B cell (primary cell): ENCODE measurements around the gene HEPN1. TPM values are rescaled to one million over a fixed set of nuclear protein-coding genes. Genes with fewer than 3 reads are reported as not detected.

ENCODE experiments used
- ATAC-seq: fragments of 200-7000 bp; cut with Tn5 transposase; one replicate; pipeline ENCODE4 v1.10.0; 2021; ENCODE audit warnings: low read depth, mild to moderate bottlenecking, moderate number of reproducible peaks, moderate library complexity
- CTCF ChIA-PET: fragments of 350-600 bp; sonication (Branson Sonifier 250); formaldehyde crosslinking; loops from one replicate; lab custom pipeline; 2021; ENCODE audit warnings: antibody characterized with exemption, inconsistent platforms; lab: Charles Lee
- POLR2A ChIA-PET: fragments of 350-600 bp; sonication (Branson Sonifier 250); formaldehyde crosslinking; loops from one replicate; lab custom pipeline; 2021; ENCODE audit warnings: antibody characterized with exemption; lab: Charles Lee
- DNase-seq: peaks from one replicate; pipeline ENCODE4 v3.0.0; 2013
- H2AFZ ChIP-seq: 2 replicates; pipeline ENCODE4 v1.6.1; 2012; ENCODE audit warnings: mild to moderate bottlenecking, low read depth, low read length; ENCODE audit not compliant: insufficient read depth, poor library complexity, severe bottlenecking
- H3K27ac ChIP-seq, 2 donors: 1 replicate in 1 of 2; 2 replicates in 1 of 2; pipeline ENCODE4 v1.5.1; 2012 to 2013; ENCODE audit warnings: low read length in 2 of 2, mild to moderate bottlenecking in 2 of 2, moderate library complexity in 1 of 2
- H3K27me3 ChIP-seq, 4 experiments: fragments of 200-600 bp in 1 of 4; sonication (generic) in 1 of 4; replicated peaks in 1 of 4; 1 replicate in 2 of 4; 2 replicates in 2 of 4; pipeline versions ENCODE4 v1.6.1 to v1.7.0; 2013 to 2016; ENCODE audit warnings: low read length in 3 of 4, mild to moderate bottlenecking in 2 of 4, mixed read lengths in 1 of 4, moderate library complexity in 1 of 4; ENCODE audit not compliant: insufficient read depth in 4 of 4, control insufficient read depth in 3 of 4; ENCODE audit errors: control extremely low read depth in 1 of 4
- H3K36me3 ChIP-seq, 2 experiments: replicated peaks in 1 of 2; 1 replicate in 1 of 2; 2 replicates in 1 of 2; pipeline versions ENCODE4 v1.6.1 to v1.7.1; 2013; ENCODE audit warnings: low read length in 1 of 2; ENCODE audit not compliant: insufficient read depth in 2 of 2, control insufficient read depth in 1 of 2; ENCODE audit errors: control extremely low read depth in 1 of 2, extremely low read depth in 1 of 2
- H3K4me1 ChIP-seq, 2 donors: fragments of 200-600 bp in 1 of 2; sonication (generic) in 1 of 2; 1 replicate in 1 of 2; 2 replicates in 1 of 2; pipeline versions ENCODE4 v1.5.1 to v1.6.1; 2013 to 2017; ENCODE audit warnings: low read length in 2 of 2; ENCODE audit not compliant: control insufficient read depth in 2 of 2, insufficient read depth in 2 of 2
- H3K4me2 ChIP-seq: replicated peaks from 2 replicates; pipeline ENCODE3; 2012; ENCODE audit warnings: mild to moderate bottlenecking, low read depth, low read length; ENCODE audit not compliant: poor library complexity, severe bottlenecking
- H3K4me3 ChIP-seq, 5 experiments: fragments of 200-600 bp in 1 of 5; sonication (generic) in 1 of 5; 1 replicate in 3 of 5; 2 replicates in 2 of 5; pipeline versions ENCODE4 v1.5.1 to v1.7.0; 2011 to 2016; ENCODE audit warnings: low read length in 4 of 5, mild to moderate bottlenecking in 4 of 5, low read depth in 2 of 5, control low read depth in 1 of 5, moderate library complexity in 1 of 5; ENCODE audit not compliant: insufficient read depth in 1 of 5; ENCODE audit errors: control extremely low read depth in 1 of 5, extremely low read depth in 1 of 5
- H3K79me2 ChIP-seq: fragments of 200-600 bp; sonication (generic); one replicate; pipeline ENCODE4 v1.6.0; 2016; ENCODE audit warnings: low read length; ENCODE audit not compliant: control insufficient read depth, insufficient read depth
- H3K9ac ChIP-seq: fragments of 200-600 bp; sonication (generic); 2 replicates; pipeline ENCODE4 v1.6.1; 2017; ENCODE audit warnings: mild to moderate bottlenecking, low read length, moderate library complexity
- H3K9me3 ChIP-seq, 3 donors: one replicate each; pipeline versions ENCODE4 v1.6.1 to v1.7.1; 2013; ENCODE audit warnings: low read length in 2 of 3; ENCODE audit not compliant: control insufficient read depth in 2 of 3, insufficient read depth in 1 of 3; ENCODE audit errors: control extremely low read depth in 1 of 3
- H4K20me1 ChIP-seq: 2 replicates; pipeline ENCODE4 v1.6.0; 2012; ENCODE audit warnings: mild to moderate bottlenecking, low read length; ENCODE audit not compliant: insufficient read depth, control insufficient read depth, poor library complexity, severe bottlenecking
- H3K27ac Mint-ChIP-seq: one replicate; pipeline ENCODE4 v1.8.0; 2021; ENCODE audit warnings: mixed read lengths
- H3K27me3 Mint-ChIP-seq: one replicate; pipeline ENCODE4 v1.8.0; 2021; ENCODE audit warnings: mixed read lengths
- H3K4me1 Mint-ChIP-seq: one replicate; pipeline ENCODE4 v1.8.0; 2021; ENCODE audit warnings: mixed read lengths
- H3K4me3 Mint-ChIP-seq: one replicate; pipeline ENCODE4 v1.8.0; 2021; ENCODE audit warnings: mixed read lengths
- H3K9me3 Mint-ChIP-seq: one replicate; pipeline ENCODE4 v1.8.0; 2022; ENCODE audit warnings: mixed read lengths; ENCODE audit not compliant: insufficient read depth
- EZH2 ChIP-seq: IDR thresholded peaks from 2 replicates; pipeline ENCODE4 v1.6.1; 2012; ENCODE audit warnings: borderline replicate concordance, low read depth, mild to moderate bottlenecking, moderate library complexity, low read length; ENCODE audit not compliant: insufficient read depth, poor library complexity, severe bottlenecking
- whole genome bisulfite sequencing: methylation state at CpG from one replicate; pipeline ENCODE4 v1.1.5; 2013; ENCODE audit warnings: missing lambda C conversion rate; ENCODE audit not compliant: insufficient coverage; 5-methylcytosine and 5-hydroxymethylcytosine counted together
- intact Hi-C: fragments of 100-400 bp; cut with micrococcal nuclease; formaldehyde crosslinking; loops from one replicate; pipeline ENCODE4 v1.10.0; 2022
- polyA plus RNA-seq: library from polyadenylated mRNA; depleted of rRNA; stranded (reverse); fragments of >200 nt; gene quantifications from 2 replicates; pipeline ENCODE4 v1.2.3, GENCODE V29; 2012
- total RNA-seq, 2 donors: library from RNA; stranded (reverse); fragments of 120-200 nt in 1 of 2; gene quantifications; 1 replicate in 1 of 2; 2 replicates in 1 of 2; pipeline versions ENCODE4 v1.2.3 to v1.2.4, GENCODE V29; 2013 to 2022
- TF ChIP-seq, protein P1 (sequence below): fragments of 200-600 bp; IDR thresholded peaks from one replicate; pipeline ENCODE4 v1.8.0; 2022; ENCODE audit warnings: antibody characterized with exemption, mild to moderate bottlenecking

HEPN1 gene
- total and polyA plus RNA-seq, 2 donors (not counting 1 experiment from before 2014, with no cell fraction given), result not detected

DNA sequence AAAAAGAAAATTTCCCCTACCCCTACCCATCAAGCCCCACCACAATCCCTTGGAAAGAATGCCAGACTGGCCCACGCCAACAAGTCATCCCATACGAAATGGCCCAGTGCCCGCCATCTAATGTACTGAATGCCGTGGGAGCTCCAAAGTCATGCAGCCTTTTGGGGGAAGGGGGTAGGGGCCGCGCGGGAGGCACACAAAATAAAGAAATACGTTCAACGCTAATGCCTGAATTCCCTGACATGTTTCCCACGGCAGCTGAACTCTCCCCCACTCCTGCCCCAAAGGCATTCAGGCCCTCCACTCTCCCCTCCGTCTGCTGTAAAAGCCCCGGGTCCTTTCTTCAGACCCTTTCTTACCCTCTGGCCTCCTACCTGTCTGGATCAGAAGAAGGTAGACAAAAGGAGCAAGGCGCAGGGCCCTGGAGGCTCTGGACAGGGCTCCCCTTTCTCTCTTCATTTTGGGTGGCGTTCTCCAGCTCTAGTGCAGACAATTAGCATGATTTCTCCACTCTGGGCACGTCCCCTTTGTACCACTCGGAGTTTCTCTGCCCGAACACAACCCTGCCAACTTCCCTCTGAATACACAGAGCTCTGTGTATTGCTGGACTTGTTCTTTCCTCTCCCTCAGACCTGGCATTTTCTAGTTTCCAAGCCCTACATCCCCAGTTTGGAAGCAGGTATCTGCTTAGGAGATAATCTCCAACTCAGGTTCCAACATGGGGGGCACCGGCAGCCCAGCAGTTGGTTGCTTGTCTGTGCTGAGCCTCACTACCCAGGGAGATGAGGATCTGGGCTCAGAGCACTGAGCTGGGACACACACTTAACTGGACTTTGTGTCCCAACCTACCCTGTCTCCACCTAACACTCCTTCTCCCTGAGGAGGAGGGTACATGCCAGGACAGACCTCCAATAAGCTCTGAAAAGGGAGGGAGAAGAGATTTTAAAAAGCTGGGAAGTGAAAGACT is 16.8 kb downstream of the HEPN1 start, which contains the start of gene HEPACAM:
HEPACAM (minus strand) TSS at position 500 of the 967 bp plus-strand sequence; CDS start at position 459, 41 bp downstream.
- H3K4me1 Mint-ChIP-seq, result no peaks in the 10 kb centered on the region
- H3K27ac Mint-ChIP-seq, result no peak within 1 kb of the TSS
- ATAC-seq (no peak), DNase-seq (no peak)
- Histone ChIP-seq H3K27me3 (peaks cover 0 to 21% (median 5%) of the 10 kb centered on the region in 4 experiments), H3K9ac (no peak within 1 kb of the TSS), H3K4me2 (no peak within 1 kb of the TSS), H3K4me3 (no peak within 1 kb of the TSS), H4K20me1 (no peaks in the 10 kb centered on the region), H3K9me3 (peaks cover 0 to 8% (median 4%) of the 10 kb centered on the region in 3 donors), H3K27ac (no peak within 1 kb of the TSS), H3K79me2 (no peaks in the 10 kb centered on the region), H3K4me1 (no peaks in the 10 kb centered on the region), H3K36me3 (no peaks in the 10 kb centered on the region), H2AFZ (no peak within 1 kb of the TSS)
- ChIA-PET POLR2A (no interaction called here), CTCF (interaction anchor here (0.6 to 0.7 kb wide), 2 partner anchors 43 to 60 kb away, joined by 3 read pairs; no protein-coding TSS in a partner anchor)
- no peaks in the 10 kb centered on the region for H3K9me3 Mint-ChIP-seq
- peaks cover 14% of the 10 kb centered on the region for H3K27me3 Mint-ChIP-seq
- 90% methylated on average over 16 of the region's 18 CpGs for WGBS
- intact Hi-C loops, result no loop called here
- H3K4me3 Mint-ChIP-seq, result no peak within 1 kb of the TSS
- no peak for TF ChIP-seq EZH2
- TF ChIP-seq, protein P1, sequence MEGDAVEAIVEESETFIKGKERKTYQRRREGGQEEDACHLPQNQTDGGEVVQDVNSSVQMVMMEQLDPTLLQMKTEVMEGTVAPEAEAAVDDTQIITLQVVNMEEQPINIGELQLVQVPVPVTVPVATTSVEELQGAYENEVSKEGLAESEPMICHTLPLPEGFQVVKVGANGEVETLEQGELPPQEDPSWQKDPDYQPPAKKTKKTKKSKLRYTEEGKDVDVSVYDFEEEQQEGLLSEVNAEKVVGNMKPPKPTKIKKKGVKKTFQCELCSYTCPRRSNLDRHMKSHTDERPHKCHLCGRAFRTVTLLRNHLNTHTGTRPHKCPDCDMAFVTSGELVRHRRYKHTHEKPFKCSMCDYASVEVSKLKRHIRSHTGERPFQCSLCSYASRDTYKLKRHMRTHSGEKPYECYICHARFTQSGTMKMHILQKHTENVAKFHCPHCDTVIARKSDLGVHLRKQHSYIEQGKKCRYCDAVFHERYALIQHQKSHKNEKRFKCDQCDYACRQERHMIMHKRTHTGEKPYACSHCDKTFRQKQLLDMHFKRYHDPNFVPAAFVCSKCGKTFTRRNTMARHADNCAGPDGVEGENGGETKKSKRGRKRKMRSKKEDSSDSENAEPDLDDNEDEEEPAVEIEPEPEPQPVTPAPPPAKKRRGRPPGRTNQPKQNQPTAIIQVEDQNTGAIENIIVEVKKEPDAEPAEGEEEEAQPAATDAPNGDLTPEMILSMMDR, result no peak
